Measurements from ENCODE around the gene EHD1. TPM values are rescaled to one million over a fixed set of nuclear protein-coding genes. Genes with fewer than 3 reads are reported as not detected.
"Not testable (repeated sequence)": the region's sequence is repeated elsewhere in the genome, so short reads cannot be mapped to it uniquely, and the experiment has no call there.

EHD1 gene
- polyA plus RNA-seq, 2 of the 4 experiments (the other 2 are of a cell fraction), result 25.9 to 37.8 TPM

GRCh38 chr11:64823568-64824119 is 54.8 kb downstream of the EHD1 start:
- no peak overlapping the region for H3K27ac ChIP-seq
- H3K4me3 ChIP-seq, result no peak overlapping the region
- no peak overlapping the region for H3K4me2 ChIP-seq
- no peak for TF ChIP-seq MYC (IDR thresholded peaks at IDR 0.05; ENCODE audit: borderline replicate concordance, low read length)
- TF ChIP-seq RAD21 (conservative IDR thresholded peaks at IDR 0.05 in 1 of 2, IDR thresholded peaks at IDR 0.05 in 1 of 2), result no peak
- no peak for TF ChIP-seq GATA3 (IDR thresholded peaks at IDR 0.05; ENCODE audit: borderline replicate concordance)
- TF ChIP-seq SMC3 (IDR thresholded peaks at IDR 0.05), result no peak
- no peak for TF ChIP-seq HEYL (CRISPR knock-in tag; IDR thresholded peaks at IDR 0.05)
- TF ChIP-seq PHF8 (IDR thresholded peaks at IDR 0.05; ENCODE audit: borderline replicate concordance, low read depth), result no peak
- no peak for TF ChIP-seq EP300 (IDR thresholded peaks at IDR 0.05)
- no peak for TF ChIP-seq CBX2 (IDR thresholded peaks at IDR 0.05; ENCODE audit: borderline replicate concordance, low read depth)
- TF ChIP-seq NR3C1 (IDR thresholded peaks at IDR 0.05), result no peak
- no peak for TF ChIP-seq CEBPB (IDR thresholded peaks at IDR 0.05)
- H3K9me3 ChIP-seq, result no peaks in the 10 kb centered on the region
- WGBS (ENCODE audit: missing lambda C conversion rate), result 59% methylated on average over 11 of the region's 11 CpGs
- FAIRE-seq, result no peak
- CTCF ChIA-PET, result interaction anchor here (0.8 to 1.6 kb wide), 2 partner anchors 8 to 11 kb away, joined by 3 to 4 read pairs; no protein-coding TSS in a partner anchor
- no peaks in the 10 kb centered on the region for H3K4me1 ChIP-seq
- DNase-seq (ENCODE audit: low read depth in 1 of 2, low spot score in 1 of 2), result no peak
- no peak for ATAC-seq
- POLR2A ChIA-PET, result no interaction called here

GRCh38 chr11:64817476-64817875 is 60.9 kb downstream of the EHD1 start:
- ATAC-seq, result 0 out of 6 replicates have a peak, but pooled peaks of 1 of the 2 experiments have one; percentile 31
- CTCF ChIA-PET, result interaction anchor here (0.7 to 1.7 kb wide), 3 partner anchors 25 to 150 kb away, joined by 3 to 4 read pairs (median 3); no protein-coding TSS in a partner anchor
- no peak for FAIRE-seq
- 81% methylated on average over 3 of the region's 3 CpGs for WGBS (ENCODE audit: missing lambda C conversion rate)
- no peak for DNase-seq (ENCODE audit: low read depth in 1 of 2, low spot score in 1 of 2)
- Histone ChIP-seq H3K4me2 (no peak overlapping the region), H3K9me3 (no peaks in the 10 kb centered on the region), H3K4me3 (no peak overlapping the region), H3K4me1 (0 out of 3 replicates have a peak, but pooled peaks cover 3% of the 10 kb centered on the region), H3K27ac (no peak overlapping the region)
- POLR2A ChIA-PET, result no interaction called here
- no peak for TF ChIP-seq BCL3 (IDR thresholded peaks at IDR 0.05)
- TF ChIP-seq CHD4 (IDR thresholded peaks at IDR 0.05; ENCODE audit: borderline replicate concordance), result no peak
- no peak for TF ChIP-seq HOXA7 (CRISPR knock-in tag; IDR thresholded peaks at IDR 0.05)
- no peak for TF ChIP-seq PHF8 (IDR thresholded peaks at IDR 0.05; ENCODE audit: borderline replicate concordance, low read depth)
- TF ChIP-seq SMC3 (IDR thresholded peaks at IDR 0.05), result no peak
- no peak for TF ChIP-seq FOSB (CRISPR knock-in tag; IDR thresholded peaks at IDR 0.05)
- TF ChIP-seq ZFP36 (IDR thresholded peaks at IDR 0.05; ENCODE audit: borderline replicate concordance, partially characterized antibody), result no peak
- no peak for TF ChIP-seq REST (IDR thresholded peaks at IDR 0.05)
- TF ChIP-seq E2F6 (IDR thresholded peaks at IDR 0.05; ENCODE audit: borderline replicate concordance, low read depth), result no peak
- TF ChIP-seq CEBPB (IDR thresholded peaks at IDR 0.05), result no peak
- TF ChIP-seq FOSL2 (IDR thresholded peaks at IDR 0.05), result no peak
- TF ChIP-seq FOSL2 (CRISPR knock-in tag; IDR thresholded peaks at IDR 0.05), result no peak
- no peak for TF ChIP-seq CBX2 (IDR thresholded peaks at IDR 0.05; ENCODE audit: borderline replicate concordance, low read depth)

- FAIRE-seq; H3K27ac ChIP-seq; DNase-seq (ENCODE audit: low read depth in 1 of 2, low spot score in 1 of 2); POLR2A ChIA-PET; H3K4me1 ChIP-seq; H3K4me3 ChIP-seq; H3K4me2 ChIP-seq; H3K9me3 ChIP-seq; ATAC-seq: not testable (repeated sequence)
- 62% methylated on average over 5 of the region's 5 CpGs for WGBS (ENCODE audit: missing lambda C conversion rate)
- CTCF ChIA-PET, result interaction anchor here (1.0 to 1.2 kb wide), 3 partner anchors 9 to 16 kb away, joined by 3 read pairs; no protein-coding TSS in a partner anchor
Observed at GRCh38 chr11:64815433-64815832, 63.0 kb downstream of the EHD1 start.

Data from A549 (cell line).